ENCODE results near the gene MCIDAS.

The MCIDAS gene

GRCh38 chr5:55222092-55222984 lies 4.8 kb downstream of the MCIDAS start:
- no peak for DNase-seq

- no peak for DNase-seq
These were observed 6.5 kb downstream of the MCIDAS start for GRCh38 chr5:55220433-55221185.

- no peak for DNase-seq
These were observed 7.3 kb downstream of the MCIDAS start for GRCh38 chr5:55219770-55220169.

GRCh38 chr5:55218967-55219366 lies 8.1 kb downstream of the MCIDAS start:
- no peak for DNase-seq

- no peak for DNase-seq
These were observed 15.8 kb downstream of the MCIDAS start for GRCh38 chr5:55211184-55211874.

- no peak for DNase-seq
These were observed 22.1 kb downstream of the MCIDAS start for GRCh38 chr5:55205001-55205400.

GRCh38 chr5:55191165-55191564 lies 36.0 kb downstream of the MCIDAS start:
- DNase-seq, result no peak

- DNase-seq, result no peak
These were observed 38.2 kb downstream of the MCIDAS start for GRCh38 chr5:55188656-55189540.

GRCh38 chr5:55187370-55187769 lies 39.7 kb downstream of the MCIDAS start:
- DNase-seq, result peak; percentile 11

GRCh38 chr5:55180016-55180415 lies 47.1 kb downstream of the MCIDAS start:
- DNase-seq, result no peak

- no peak for DNase-seq
These were observed 50.0 kb downstream of the MCIDAS start for GRCh38 chr5:55177078-55177477.

GRCh38 chr5:55176176-55176818 lies 50.8 kb downstream of the MCIDAS start:
- DNase-seq, result peak; percentile 27

GRCh38 chr5:55175781-55176175 lies 51.3 kb downstream of the MCIDAS start:
- no peak for DNase-seq

GRCh38 chr5:55173687-55174230 lies 53.4 kb downstream of the MCIDAS start:
- no peak for DNase-seq

GRCh38 chr5:55172937-55173686 lies 54.0 kb downstream of the MCIDAS start, which contains the start of gene CDC20B:
TSS of gene CDC20B (minus strand) at chr5:55173177. CDS start at chr5:55173000, 177 bp downstream.
- peak; percentile 82 for DNase-seq

- peak; percentile 86 for DNase-seq
These were observed 54.8 kb downstream of the MCIDAS start for GRCh38 chr5:55172051-55172899.

GRCh38 chr5:55171471-55171870 lies 55.6 kb downstream of the MCIDAS start:
- no peak for DNase-seq
